Stimulated activated memory B cell treated with anti-CD40 and anti-IgM and Interleukin-4, amounts not matched to agents 10 μg/mL and 1 μg/mL and 100 μg/mL, for 72 hours (primary cell): ENCODE results near the gene MSL3B.
A peak's percentile ranks its signal among the peaks of the same experiment; 100 is the strongest.
"Not testable (repeated sequence)": the region's sequence is repeated elsewhere in the genome, so short reads cannot be mapped to it uniquely, and the experiment has no call there.

Source experiments
- ATAC-seq: fragments of 150-1000 bp; cut with Tn5 transposase; 2 replicates; pipeline ENCODE4 v1.10.0; 2021
- H3K27ac Mint-ChIP-seq: one replicate; pipeline ENCODE4 v1.8.0; 2022; ENCODE audit warnings: mild to moderate bottlenecking, mixed read lengths
- H3K27me3 Mint-ChIP-seq: one replicate; pipeline ENCODE4 v1.8.0; 2022; ENCODE audit warnings: mixed read lengths
- H3K36me3 Mint-ChIP-seq: one replicate; pipeline ENCODE4 v1.8.0; 2022; ENCODE audit warnings: mixed read lengths
- H3K4me1 Mint-ChIP-seq: one replicate; pipeline ENCODE4 v1.8.0; 2022; ENCODE audit warnings: mixed read lengths
- H3K4me3 Mint-ChIP-seq: one replicate; pipeline ENCODE4 v1.8.0; 2022; ENCODE audit warnings: mild to moderate bottlenecking, moderate library complexity, mixed read lengths
- H3K9me3 Mint-ChIP-seq: one replicate; pipeline ENCODE4 v1.8.0; 2022; ENCODE audit warnings: mixed read lengths

Gene MSL3B

GRCh38 chr2:233867993-233868532 is at the start of gene MSL3B:
MSL3B (minus strand) TSS chr2:233868386.
- H3K27me3 Mint-ChIP-seq: peaks cover 9% of the 10 kb centered on the region
- H3K4me3 Mint-ChIP-seq: peak within 1 kb of the TSS; percentile 92
- peak within 1 kb of the TSS; percentile 91 for H3K27ac Mint-ChIP-seq
- ATAC-seq: peak; percentile 74
- H3K9me3 Mint-ChIP-seq: peaks cover 7% of the 10 kb centered on the region
- H3K4me1 Mint-ChIP-seq: peaks cover 19% of the 10 kb centered on the region
- H3K36me3 Mint-ChIP-seq: peaks cover 16% of the 10 kb centered on the region

DNA sequence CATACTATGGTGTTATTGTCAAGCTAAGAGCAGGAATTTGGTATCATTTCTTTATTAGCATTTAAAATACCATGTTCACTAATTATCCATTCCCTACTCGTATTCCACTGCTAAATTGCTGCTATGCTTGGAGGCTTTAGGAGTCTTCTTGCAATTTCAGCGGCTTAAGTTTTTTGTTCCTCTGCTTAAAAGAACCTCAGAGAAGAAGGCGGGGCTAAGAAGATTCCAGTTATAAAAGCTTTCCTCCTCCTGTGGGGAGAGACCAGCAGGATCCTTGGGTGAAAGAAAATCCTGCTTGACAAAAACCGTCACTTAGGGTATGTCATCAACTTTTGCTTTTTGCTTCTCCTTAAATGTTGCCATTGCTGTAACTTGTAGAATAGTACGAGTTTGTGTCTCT is 48.9 kb upstream of the MSL3B start, which contains the start of gene TRPM8:
TRPM8 (plus strand) TSS at position 258 of the 400 bp plus-strand sequence. CDS start 9,165 bp downstream, outside the sequence.
- ATAC-seq: no peak
- no peaks in the 10 kb centered on the region for H3K9me3 Mint-ChIP-seq

DNA sequence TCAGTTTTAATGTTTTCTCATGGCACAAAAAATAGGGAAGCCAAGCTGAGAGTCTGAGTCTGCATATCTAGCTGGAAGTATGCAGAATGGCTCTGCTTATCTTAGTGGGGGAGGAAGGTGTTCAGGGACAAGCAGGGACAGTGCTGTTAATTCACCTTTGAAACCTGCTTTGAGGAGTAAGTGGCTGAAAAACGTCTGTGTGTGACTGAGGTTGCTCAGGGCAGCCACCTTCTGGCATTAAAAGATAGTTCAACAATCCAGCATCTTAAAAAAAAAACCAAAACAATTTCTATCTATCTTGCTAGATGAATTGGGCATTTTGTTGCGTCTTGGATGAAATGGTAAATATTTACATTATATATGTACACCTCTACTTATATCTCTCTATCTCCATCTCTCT is 46.9 kb upstream of the MSL3B start:
- no peaks in the 10 kb centered on the region for H3K9me3 Mint-ChIP-seq
- peaks cover 62% of the 10 kb centered on the region for H3K27me3 Mint-ChIP-seq
- no peak for ATAC-seq
- no peaks in the 10 kb centered on the region for H3K36me3 Mint-ChIP-seq
- no peak overlapping the region for H3K27ac Mint-ChIP-seq
- H3K4me1 Mint-ChIP-seq: no peaks in the 10 kb centered on the region
- H3K4me3 Mint-ChIP-seq: no peak overlapping the region

More for the DNA sequence above, 48.9 kb upstream of the MSL3B start, which contains the start of gene TRPM8:
- Mint-ChIP-seq H3K4me3 (no peak within 1 kb of the TSS), H3K36me3 (no peaks in the 10 kb centered on the region), H3K27ac (no peak within 1 kb of the TSS), H3K4me1 (no peaks in the 10 kb centered on the region), H3K27me3 (peaks cover 54% of the 10 kb centered on the region)

DNA sequence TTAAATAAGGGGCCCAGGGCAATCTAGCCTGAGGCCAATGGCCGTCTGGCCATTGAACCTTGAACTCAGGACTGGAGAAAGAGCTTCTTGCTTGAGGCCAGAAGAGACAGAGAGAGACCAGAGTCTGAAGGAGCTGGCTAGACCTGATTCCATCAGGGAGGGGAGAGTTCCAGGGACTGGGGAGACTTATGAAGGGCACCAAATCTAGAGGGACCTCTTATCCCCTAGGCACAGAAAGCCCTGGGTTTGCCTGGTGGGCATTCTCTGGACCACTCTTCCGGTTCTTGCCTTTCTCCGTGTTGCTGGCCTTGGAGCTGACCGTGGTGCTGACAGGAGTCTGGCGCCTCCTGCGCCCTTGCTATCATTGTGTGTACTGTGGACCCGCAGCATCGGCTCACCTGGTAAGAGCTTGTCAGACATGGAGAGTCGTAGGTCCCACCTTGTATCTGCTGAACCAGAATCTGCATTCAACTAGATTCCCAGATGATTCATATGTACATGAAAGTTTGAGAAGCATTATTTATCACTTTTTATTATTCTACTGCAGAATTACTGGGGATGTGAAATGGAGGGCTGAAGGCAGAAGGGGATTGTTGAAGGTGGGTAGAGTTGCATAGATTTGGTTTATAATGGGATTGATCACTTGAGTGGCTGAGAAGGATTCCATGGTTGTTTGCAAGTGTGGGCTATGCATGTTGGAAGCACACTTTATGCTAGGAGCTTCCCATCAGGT is 44.7 kb upstream of the MSL3B start:
- no peak overlapping the region for H3K4me3 Mint-ChIP-seq
- H3K36me3 Mint-ChIP-seq: no peaks in the 10 kb centered on the region
- no peaks in the 10 kb centered on the region for H3K4me1 Mint-ChIP-seq
- peaks cover 59% of the 10 kb centered on the region for H3K27me3 Mint-ChIP-seq
- no peak for ATAC-seq
- no peaks in the 10 kb centered on the region for H3K9me3 Mint-ChIP-seq
- no peak overlapping the region for H3K27ac Mint-ChIP-seq

- Mint-ChIP-seq H3K27ac (no peak overlapping the region), H3K27me3 (peaks cover 58% of the 10 kb centered on the region), H3K36me3 (no peaks in the 10 kb centered on the region), H3K9me3 (peaks cover 4% of the 10 kb centered on the region), H3K4me1 (no peaks in the 10 kb centered on the region), H3K4me3 (no peak overlapping the region)
- no peak for ATAC-seq
Observed at GRCh38 chr2:233907627-233908026, 39.4 kb upstream of the MSL3B start.

- H3K4me3 Mint-ChIP-seq: no peak overlapping the region
- no peaks in the 10 kb centered on the region for H3K36me3 Mint-ChIP-seq
- H3K27me3 Mint-ChIP-seq: peaks cover 54% of the 10 kb centered on the region
- H3K27ac Mint-ChIP-seq: no peak overlapping the region
- ATAC-seq: no peak
- peaks cover 4% of the 10 kb centered on the region for H3K9me3 Mint-ChIP-seq
- no peaks in the 10 kb centered on the region for H3K4me1 Mint-ChIP-seq
Observed at GRCh38 chr2:233905945-233906344, 37.8 kb upstream of the MSL3B start.

DNA sequence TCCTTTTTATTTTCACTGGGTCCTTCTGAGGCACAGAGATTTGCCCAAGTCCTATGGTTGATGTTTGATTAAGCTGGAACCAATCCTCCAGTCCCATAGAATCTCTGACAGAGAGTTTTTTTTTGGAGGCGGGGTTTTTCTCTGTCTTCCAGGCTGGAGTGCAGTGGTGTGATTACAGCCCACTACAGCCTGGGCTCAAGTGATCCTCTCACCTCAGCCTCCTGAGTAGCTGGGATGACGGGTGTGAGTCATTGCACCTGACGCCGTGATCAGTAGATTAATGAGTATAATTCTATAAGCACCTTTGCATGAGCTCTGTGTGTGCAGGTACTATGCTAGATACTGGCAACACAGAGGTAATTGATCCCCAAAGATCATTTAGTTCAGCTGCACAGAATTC is 33.7 kb upstream of the MSL3B start:
- no peak overlapping the region for H3K27ac Mint-ChIP-seq

GRCh38 chr2:233901367-233901766 is 33.2 kb upstream of the MSL3B start:
- Mint-ChIP-seq H3K27me3 (peaks cover 38% of the 10 kb centered on the region), H3K36me3 (no peaks in the 10 kb centered on the region)

More for the DNA sequence above, 33.7 kb upstream of the MSL3B start:
- H3K9me3 Mint-ChIP-seq: no peaks in the 10 kb centered on the region
- H3K4me3 Mint-ChIP-seq: no peak overlapping the region
- H3K27me3 Mint-ChIP-seq: peaks cover 38% of the 10 kb centered on the region
- no peak for ATAC-seq
- no peaks in the 10 kb centered on the region for H3K4me1 Mint-ChIP-seq
- H3K36me3 Mint-ChIP-seq: no peaks in the 10 kb centered on the region

DNA sequence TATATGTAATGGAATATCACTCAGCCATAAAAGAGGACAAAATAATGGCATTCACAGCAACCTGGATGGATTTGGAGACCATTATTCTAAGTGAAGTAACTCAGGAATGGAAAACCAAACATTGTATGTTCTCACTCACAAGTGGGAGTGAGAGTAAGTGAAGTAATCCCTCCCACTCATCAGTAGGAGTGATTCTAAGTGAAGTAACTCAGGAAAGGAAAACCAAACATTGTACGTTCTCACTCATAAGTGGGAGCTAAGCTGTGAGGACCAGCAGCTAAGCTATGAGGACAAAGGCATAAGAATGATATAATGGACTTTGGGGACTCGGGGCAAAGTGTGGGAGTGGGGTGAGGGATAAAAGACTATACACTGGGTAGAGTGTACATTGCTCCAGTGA is 28.1 kb upstream of the MSL3B start:
- not testable (repeated sequence) for H3K36me3 Mint-ChIP-seq, ATAC-seq

More at GRCh38 chr2:233901367-233901766, 33.2 kb upstream of the MSL3B start:
- ATAC-seq: no peak
- Mint-ChIP-seq H3K9me3 (no peaks in the 10 kb centered on the region), H3K27ac (no peak overlapping the region), H3K4me1 (no peaks in the 10 kb centered on the region), H3K4me3 (no peak overlapping the region)

GRCh38 chr2:233892793-233893192 is 24.6 kb upstream of the MSL3B start:
- H3K27me3 Mint-ChIP-seq: peaks cover 49% of the 10 kb centered on the region

More for the DNA sequence above, 28.1 kb upstream of the MSL3B start:
- peaks cover 33% of the 10 kb centered on the region for H3K27me3 Mint-ChIP-seq
- H3K4me1 Mint-ChIP-seq, H3K9me3 Mint-ChIP-seq, H3K27ac Mint-ChIP-seq, H3K4me3 Mint-ChIP-seq: not testable (repeated sequence)

GRCh38 chr2:233882353-233882752 is 14.2 kb upstream of the MSL3B start:
- H3K9me3 Mint-ChIP-seq: peaks cover 20% of the 10 kb centered on the region
- no peak overlapping the region for H3K27ac Mint-ChIP-seq
- peaks cover 5% of the 10 kb centered on the region for H3K36me3 Mint-ChIP-seq
- H3K4me1 Mint-ChIP-seq: no peaks in the 10 kb centered on the region
- H3K27me3 Mint-ChIP-seq: peaks cover 69% of the 10 kb centered on the region
- no peak for ATAC-seq
- no peak overlapping the region for H3K4me3 Mint-ChIP-seq

More at GRCh38 chr2:233892793-233893192, 24.6 kb upstream of the MSL3B start:
- Mint-ChIP-seq H3K9me3 (no peaks in the 10 kb centered on the region), H3K4me1 (no peaks in the 10 kb centered on the region), H3K4me3 (no peak overlapping the region), H3K36me3 (no peaks in the 10 kb centered on the region), H3K27ac (no peak overlapping the region)
- no peak for ATAC-seq

DNA sequence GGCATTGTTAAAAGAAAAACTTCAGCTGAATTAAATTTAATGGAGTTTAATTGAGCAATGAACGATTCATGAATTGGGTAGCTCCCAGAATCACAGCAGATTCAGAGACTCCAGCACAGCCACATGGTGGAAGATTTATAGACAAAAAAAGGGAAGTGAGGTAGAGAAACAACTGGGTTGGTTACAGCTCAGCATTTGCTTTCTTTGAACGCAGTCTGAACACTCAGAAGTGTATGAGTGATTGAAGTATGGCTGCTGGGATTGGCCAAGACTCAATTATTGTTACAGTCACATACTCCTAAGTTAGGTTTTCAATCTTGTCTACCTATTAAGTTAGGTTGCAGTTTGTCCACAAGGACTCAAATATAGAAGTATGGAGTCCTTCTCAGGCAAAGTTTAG is 3.9 kb upstream of the MSL3B start:
- Mint-ChIP-seq H3K36me3 (peaks cover 13% of the 10 kb centered on the region), H3K4me1 (peaks cover 19% of the 10 kb centered on the region), H3K9me3 (peaks cover 14% of the 10 kb centered on the region), H3K27me3 (peaks cover 26% of the 10 kb centered on the region)
- H3K27ac Mint-ChIP-seq, H3K4me3 Mint-ChIP-seq, ATAC-seq: not testable (repeated sequence)

DNA sequence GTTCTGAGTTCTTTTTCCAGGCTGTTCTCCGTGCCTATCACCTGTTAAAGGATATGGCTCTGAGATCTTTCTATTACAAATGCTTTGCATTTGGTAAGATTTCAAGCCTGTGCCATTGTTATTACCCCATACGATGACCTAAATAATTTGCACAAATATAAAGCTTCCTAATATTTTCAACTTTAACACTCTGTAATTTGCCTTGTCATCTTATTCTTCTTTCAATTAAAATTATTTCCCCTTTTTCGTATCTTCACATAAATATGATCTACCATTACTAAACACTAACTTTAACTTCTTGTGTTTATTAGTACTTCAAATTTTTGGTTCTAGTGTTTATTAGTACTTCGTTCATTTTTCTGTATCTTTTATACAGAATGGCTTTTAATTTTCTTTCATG is 3.2 kb upstream of the MSL3B start:
- H3K27ac Mint-ChIP-seq: no peak overlapping the region
- no peak overlapping the region for H3K4me3 Mint-ChIP-seq
- ATAC-seq: no peak
- H3K9me3 Mint-ChIP-seq: peaks cover 14% of the 10 kb centered on the region
- H3K27me3 Mint-ChIP-seq: peaks cover 20% of the 10 kb centered on the region
- peaks cover 19% of the 10 kb centered on the region for H3K4me1 Mint-ChIP-seq
- H3K36me3 Mint-ChIP-seq: peaks cover 16% of the 10 kb centered on the region

GRCh38 chr2:233866479-233866878 is 1.7 kb downstream of the MSL3B start:
- Mint-ChIP-seq H3K9me3 (peaks cover 7% of the 10 kb centered on the region), H3K27ac (no peak overlapping the region), H3K27me3 (peaks cover 9% of the 10 kb centered on the region), H3K4me1 (peaks cover 9% of the 10 kb centered on the region), H3K36me3 (peaks cover 16% of the 10 kb centered on the region), H3K4me3 (no peak overlapping the region)
- no peak for ATAC-seq

DNA sequence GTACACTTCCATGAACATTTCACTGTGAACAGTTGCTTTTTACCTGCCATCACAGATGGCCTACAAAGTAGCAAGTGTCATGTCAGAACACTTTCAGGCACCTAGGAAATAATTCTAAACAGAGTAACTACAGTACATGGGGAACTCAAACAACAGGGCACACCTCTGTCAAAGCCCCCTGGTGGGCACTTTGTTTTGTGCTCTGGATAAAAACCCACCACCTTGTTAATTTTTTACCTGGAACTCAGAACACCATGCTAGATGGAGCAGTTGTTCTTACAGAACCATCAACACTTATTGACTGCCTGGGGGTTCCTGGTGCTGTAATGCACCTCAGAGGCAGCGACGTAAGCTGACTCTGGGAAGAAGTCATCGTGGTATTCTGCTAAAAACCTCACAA is 2.3 kb downstream of the MSL3B start:
- Mint-ChIP-seq H3K36me3 (peaks cover 16% of the 10 kb centered on the region), H3K27ac (no peak overlapping the region), H3K9me3 (peaks cover 7% of the 10 kb centered on the region), H3K4me3 (no peak overlapping the region), H3K4me1 (peaks cover 9% of the 10 kb centered on the region), H3K27me3 (peaks cover 9% of the 10 kb centered on the region)
- no peak for ATAC-seq

GRCh38 chr2:233862261-233862768 is 5.9 kb downstream of the MSL3B start:
- no peaks in the 10 kb centered on the region for H3K27me3 Mint-ChIP-seq
- H3K27ac Mint-ChIP-seq: no peak overlapping the region
- no peak for ATAC-seq
- H3K9me3 Mint-ChIP-seq: no peaks in the 10 kb centered on the region
- H3K36me3 Mint-ChIP-seq: peaks cover 5% of the 10 kb centered on the region
- no peaks in the 10 kb centered on the region for H3K4me1 Mint-ChIP-seq
- no peak overlapping the region for H3K4me3 Mint-ChIP-seq
